Upper lobe of left lung (tissue), 6 donors: ENCODE measurements around the gene ETFB. TPM values are rescaled to one million over a fixed set of nuclear protein-coding genes. Genes with fewer than 3 reads are reported as not detected.
A peak's percentile ranks its signal among the peaks of the same experiment; 100 is the strongest.

ENCODE experiments used
- ATAC-seq, 2 donors: fragments of 200-7000 bp; cut with Tn5 transposase; one replicate each; pipeline ENCODE4 v1.9.1; 2022; ENCODE audit warnings: mild to moderate bottlenecking in 2 of 2, moderate library complexity in 2 of 2; ENCODE audit not compliant: low FRiP score in 2 of 2
- DNase-seq, 2 donors: peaks; one replicate each; pipeline ENCODE4 v3.0.0-alpha.2; 2019 to 2020
- H3K27ac ChIP-seq, 4 donors: fragments of 200-600 bp; sonication (generic); one replicate each; pipeline ENCODE4 v1.5.1; 2016 to 2019
- H3K27me3 ChIP-seq, 4 donors: fragments of 200-600 bp; sonication (generic); one replicate each; pipeline ENCODE4 v1.5.1; 2017 to 2019
- H3K36me3 ChIP-seq, 4 donors: fragments of 200-600 bp; sonication (generic); one replicate each; pipeline ENCODE4 v1.5.1; 2016 to 2019
- H3K4me1 ChIP-seq, 4 donors: fragments of 200-600 bp; sonication (generic); one replicate each; pipeline ENCODE4 v1.5.1; 2018 to 2019
- H3K4me3 ChIP-seq, 4 donors: fragments of 200-600 bp; sonication (generic); one replicate each; pipeline ENCODE4 v1.5.1; 2017 to 2019; ENCODE audit warnings: mild to moderate bottlenecking in 2 of 4, moderate library complexity in 1 of 4
- H3K9me3 ChIP-seq, 4 donors: fragments of 200-600 bp; sonication (generic); one replicate each; pipeline ENCODE4 v1.5.1; 2018 to 2019
- EP300 ChIP-seq, 4 donors: sonication (generic); formaldehyde crosslinking; IDR thresholded peaks; one replicate each; pipeline ENCODE4 v1.5.1; 2017; ENCODE audit warnings: antibody characterized with exemption in 4 of 4, control low read depth in 2 of 4
- POLR2A ChIP-seq, 4 donors: fragments of 450-650 bp; IDR thresholded peaks; one replicate each; pipeline ENCODE4 v1.5.1; 2016 to 2017; ENCODE audit warnings: antibody characterized with exemption in 4 of 4, mild to moderate bottlenecking in 2 of 4
- POLR2AphosphoS5 ChIP-seq, 2 donors: sonication (generic); formaldehyde crosslinking; IDR thresholded peaks; one replicate each; pipeline ENCODE4 v1.5.1; 2017; ENCODE audit warnings: antibody characterized with exemption in 2 of 2
- WGBS, 2 donors: methylation state at CpG; one replicate each; pipeline ENCODE4 v1.1.5; 2017 to 2018; 5-methylcytosine and 5-hydroxymethylcytosine counted together
- total RNA-seq, 6 donors: library from RNA; depleted of rRNA in 4 of 6; stranded (reverse); fragments of >200 nt in 4 of 6; gene quantifications; one replicate each; pipeline versions ENCODE4 v1.1.0 to v1.2.1, GENCODE V29; 2016 to 2021
- TF ChIP-seq, protein P1 (sequence below), 6 experiments: fragments of 450-650 bp in 4 of 6; fragments of 200-600 bp in 2 of 6; sonication (generic) in 2 of 6; IDR thresholded peaks; one replicate each; pipeline ENCODE4 v1.5.1; 2016 to 2019; ENCODE audit warnings: antibody characterized with exemption in 6 of 6
- donor health status: DM: no; HTN: no; CAD: no; lungs with moderate emphysema.
- donor health status: DM: no; HTN: yes; CAD: no; lungs with severe emphysema.

The ETFB gene
- total RNA-seq, 6 donors from 2014 or later, result 59.7 to 102 (median 86.6) TPM

DNA sequence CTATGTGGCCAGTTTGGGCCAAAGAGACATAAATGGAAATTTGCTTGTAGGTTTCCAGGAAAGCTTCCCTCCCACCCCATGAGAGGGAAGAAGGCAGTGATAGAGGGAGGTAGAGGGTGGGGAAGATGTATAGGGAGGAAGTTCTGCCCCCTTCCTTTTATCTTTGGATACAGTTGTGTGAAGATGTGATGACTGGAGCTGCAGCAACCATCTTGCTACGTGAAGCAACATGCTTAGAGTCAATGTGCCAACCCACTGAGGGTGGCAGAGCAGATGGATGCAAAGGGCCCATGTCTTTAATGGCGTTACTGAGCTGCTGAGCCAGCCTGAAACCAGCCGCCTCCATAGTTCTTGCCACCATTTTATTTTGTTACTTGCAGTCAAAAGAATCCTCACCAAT is 35.0 kb downstream of the ETFB start:
- TF ChIP-seq POLR2AphosphoS5 (IDR thresholded peaks at IDR 0.05), result no peak
- TF ChIP-seq, protein P1, sequence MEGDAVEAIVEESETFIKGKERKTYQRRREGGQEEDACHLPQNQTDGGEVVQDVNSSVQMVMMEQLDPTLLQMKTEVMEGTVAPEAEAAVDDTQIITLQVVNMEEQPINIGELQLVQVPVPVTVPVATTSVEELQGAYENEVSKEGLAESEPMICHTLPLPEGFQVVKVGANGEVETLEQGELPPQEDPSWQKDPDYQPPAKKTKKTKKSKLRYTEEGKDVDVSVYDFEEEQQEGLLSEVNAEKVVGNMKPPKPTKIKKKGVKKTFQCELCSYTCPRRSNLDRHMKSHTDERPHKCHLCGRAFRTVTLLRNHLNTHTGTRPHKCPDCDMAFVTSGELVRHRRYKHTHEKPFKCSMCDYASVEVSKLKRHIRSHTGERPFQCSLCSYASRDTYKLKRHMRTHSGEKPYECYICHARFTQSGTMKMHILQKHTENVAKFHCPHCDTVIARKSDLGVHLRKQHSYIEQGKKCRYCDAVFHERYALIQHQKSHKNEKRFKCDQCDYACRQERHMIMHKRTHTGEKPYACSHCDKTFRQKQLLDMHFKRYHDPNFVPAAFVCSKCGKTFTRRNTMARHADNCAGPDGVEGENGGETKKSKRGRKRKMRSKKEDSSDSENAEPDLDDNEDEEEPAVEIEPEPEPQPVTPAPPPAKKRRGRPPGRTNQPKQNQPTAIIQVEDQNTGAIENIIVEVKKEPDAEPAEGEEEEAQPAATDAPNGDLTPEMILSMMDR (IDR thresholded peaks at IDR 0.05), result no peak
- no peak for TF ChIP-seq POLR2A (IDR thresholded peaks at IDR 0.05)
- TF ChIP-seq EP300 (IDR thresholded peaks at IDR 0.05), result no peak
- Histone ChIP-seq H3K9me3 (peaks cover 0 to 5% (median 1%) of the 10 kb centered on the region in 4 donors), H3K4me3 (no peak overlapping the region), H3K4me1 (peaks cover 7 to 16% (median 13%) of the 10 kb centered on the region in 4 donors), H3K27me3 (peaks cover 0 to 25% (median 9%) of the 10 kb centered on the region in 4 donors), H3K36me3 (no peaks in the 10 kb centered on the region), H3K27ac (no peak overlapping the region)
- 70 to 76% methylated on average over 3 of the region's 3 CpGs for WGBS, 2 donors
- no peak for ATAC-seq
- no peak for DNase-seq

DNA sequence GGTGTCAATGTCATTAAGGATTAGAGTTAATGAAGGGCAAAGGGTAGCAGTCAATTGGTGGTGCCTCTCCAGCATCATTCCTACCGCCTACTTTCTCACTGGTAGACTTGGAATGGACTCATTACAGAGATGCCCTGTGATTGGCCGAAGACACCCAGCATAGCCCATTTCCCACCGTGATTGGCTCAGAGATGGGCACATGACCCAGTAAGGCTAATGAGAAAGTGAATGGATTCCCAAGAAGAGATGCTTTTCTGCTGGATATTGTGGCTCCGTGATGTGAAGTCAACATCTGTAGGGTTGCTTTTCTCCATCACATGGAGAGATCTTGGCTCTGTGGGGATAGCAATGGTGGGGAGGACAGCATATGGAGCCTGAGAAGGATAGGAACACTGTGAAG is 35.8 kb downstream of the ETFB start:
- DNase-seq (no peak), ATAC-seq (no peak)
- Histone ChIP-seq H3K9me3 (peaks cover 0 to 5% (median 1%) of the 10 kb centered on the region in 4 donors), H3K27me3 (peaks cover 0 to 25% (median 11%) of the 10 kb centered on the region in 4 donors), H3K4me1 (peaks cover 7 to 16% (median 13%) of the 10 kb centered on the region in 4 donors), H3K36me3 (no peaks in the 10 kb centered on the region), H3K27ac (no peak overlapping the region), H3K4me3 (no peak overlapping the region)
- TF ChIP-seq, protein P1 (IDR thresholded peaks at IDR 0.05), result no peak
- TF ChIP-seq EP300 (IDR thresholded peaks at IDR 0.05) (no peak), POLR2A (IDR thresholded peaks at IDR 0.05) (no peak), POLR2AphosphoS5 (IDR thresholded peaks at IDR 0.05) (no peak)
- 95 to 96% methylated on average over 4 of the region's 4 CpGs for WGBS, 2 donors

DNA sequence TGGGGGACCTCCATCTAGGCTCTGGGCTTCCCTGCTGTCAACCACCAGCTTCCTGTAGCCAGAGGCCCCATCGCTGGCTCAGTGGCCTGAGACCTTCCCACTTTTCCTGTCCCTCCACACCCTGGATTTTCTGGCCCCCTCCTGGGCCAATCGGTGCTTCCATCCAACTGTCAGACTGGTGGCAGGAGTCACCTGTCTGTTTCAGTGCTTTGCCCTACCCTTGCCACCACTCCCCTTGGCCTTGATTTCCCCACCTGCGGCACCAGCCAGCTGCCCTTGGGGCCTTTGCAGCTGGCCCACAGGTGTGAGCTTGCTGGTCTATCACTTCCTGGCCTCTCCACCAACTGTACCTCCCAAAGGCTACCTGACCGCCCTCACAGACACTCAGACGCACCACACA is 36.8 kb downstream of the ETFB start:
- DNase-seq (no peak), ATAC-seq (no peak)
- Histone ChIP-seq H3K4me3 (no peak overlapping the region), H3K27me3 (peaks cover 0 to 25% (median 11%) of the 10 kb centered on the region in 4 donors), H3K9me3 (peaks cover 0 to 5% (median 1%) of the 10 kb centered on the region in 4 donors), H3K27ac (no peak overlapping the region), H3K36me3 (no peaks in the 10 kb centered on the region), H3K4me1 (peaks cover 7 to 16% (median 13%) of the 10 kb centered on the region in 4 donors)
- no peak for TF ChIP-seq POLR2AphosphoS5 (IDR thresholded peaks at IDR 0.05)
- no peak for TF ChIP-seq EP300 (IDR thresholded peaks at IDR 0.05)
- TF ChIP-seq POLR2A (IDR thresholded peaks at IDR 0.05), result no peak
- TF ChIP-seq, protein P1 (IDR thresholded peaks at IDR 0.05), result no peak
- WGBS, 2 donors, result 85 to 90% methylated on average over 5 of the region's 5 CpGs

DNA sequence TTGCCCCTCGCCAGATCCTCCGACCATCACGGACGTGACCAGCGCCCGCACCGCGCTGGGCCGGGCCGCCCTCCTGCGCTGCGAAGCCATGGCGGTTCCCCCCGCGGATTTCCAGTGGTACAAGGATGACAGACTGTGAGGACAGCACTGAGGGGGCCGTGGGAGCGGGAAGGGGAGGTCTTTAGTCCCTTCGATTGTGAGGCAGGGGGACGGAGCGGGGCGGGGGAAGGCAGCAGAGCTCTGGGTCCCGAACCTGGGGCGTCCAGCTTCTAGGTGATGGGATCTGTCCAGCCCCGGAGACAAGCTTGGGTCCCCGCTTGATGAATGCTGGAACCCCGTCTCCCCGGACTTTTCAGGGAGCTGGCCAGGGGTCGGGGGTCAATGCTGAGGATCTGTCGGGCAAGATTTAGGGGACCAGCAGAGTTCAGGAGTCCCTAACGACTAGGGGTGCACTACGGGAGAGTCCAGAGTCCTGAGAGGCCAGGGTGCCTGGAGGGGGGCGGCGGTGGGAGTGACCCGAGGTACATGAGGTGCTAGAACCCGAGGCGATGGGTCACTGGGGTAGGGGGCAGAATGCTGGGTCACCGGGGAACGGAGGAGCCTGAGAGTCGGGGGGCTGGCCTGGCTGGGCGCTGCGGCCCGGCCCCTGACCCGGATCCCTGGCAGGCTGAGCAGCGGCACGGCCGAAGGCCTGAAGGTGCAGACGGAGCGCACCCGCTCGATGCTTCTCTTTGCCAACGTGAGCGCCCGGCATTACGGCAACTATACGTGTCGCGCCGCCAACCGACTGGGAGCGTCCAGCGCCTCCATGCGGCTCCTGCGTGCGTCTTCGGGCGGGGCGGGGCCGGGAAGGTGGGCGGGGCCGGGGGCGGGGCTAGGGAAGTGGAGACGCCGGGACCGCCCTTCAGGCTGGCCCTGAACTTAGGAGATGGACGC is 38.9 kb downstream of the ETFB start:
- H3K9me3 ChIP-seq, result peaks cover 0 to 5% (median 1%) of the 10 kb centered on the region in 4 donors
- 8 to 16% methylated on average over 23 to 43 of the region's 75 CpGs for WGBS, 2 donors
- H3K36me3 ChIP-seq, result no peaks in the 10 kb centered on the region
- H3K4me3 ChIP-seq, result peak overlapping the region in 3 of 4 donors; percentile 15 to 29 (median 20)
- peak; percentile 41 to 89 for DNase-seq
- ATAC-seq, result peak in 1 of 2 donors; percentile 75
- no peak overlapping the region for H3K27ac ChIP-seq
- peaks cover 0 to 25% (median 11%) of the 10 kb centered on the region in 4 donors for H3K27me3 ChIP-seq
- peaks cover 7 to 16% (median 13%) of the 10 kb centered on the region in 4 donors for H3K4me1 ChIP-seq
- no peak for TF ChIP-seq EP300 (IDR thresholded peaks at IDR 0.05)
- peak in 1 of 4 donors; percentile 8 for TF ChIP-seq POLR2A (IDR thresholded peaks at IDR 0.05)
